HG03103 (cell line): ENCODE results near the gene POLG2.
"Not testable (repeated sequence)": the region's sequence is repeated elsewhere in the genome, so short reads cannot be mapped to it uniquely, and the experiment has no call there.

Experiments used
- ATAC-seq: cut with Tn5 transposase; IDR thresholded peaks from one replicate; pipeline ENCODE4 v1.9.1; 2021; ENCODE audit warnings: low read depth; ENCODE audit not compliant: unreplicated experiment

The POLG2 gene

GRCh38 chr17:64506201-64506575, 9.3 kb upstream of the POLG2 start, which contains the start of gene DDX5:
Gene DDX5, minus strand, starts transcription at chr17:64506289. Its CDS starts 170 bp downstream, at chr17:64506119.
- peak; percentile 48 for ATAC-seq

GRCh38 chr17:64505340-64506200, 8.7 kb upstream of the POLG2 start:
- no peak for ATAC-seq

- no peak for ATAC-seq
Observed at GRCh38 chr17:64504769-64505339, 8.0 kb upstream of the POLG2 start.

- ATAC-seq = no peak
Observed at GRCh38 chr17:64503821-64504768, 7.2 kb upstream of the POLG2 start.

- no peak for ATAC-seq
Observed at GRCh38 chr17:64503341-64503740, 6.5 kb upstream of the POLG2 start.

GRCh38 chr17:64502809-64503208, 6.0 kb upstream of the POLG2 start:
- ATAC-seq = no peak

GRCh38 chr17:64502021-64502420, 5.2 kb upstream of the POLG2 start:
- ATAC-seq = no peak

GRCh38 chr17:64500862-64501765, 4.3 kb upstream of the POLG2 start:
- no peak for ATAC-seq

- no peak for ATAC-seq
Observed at GRCh38 chr17:64500487-64500859, 3.6 kb upstream of the POLG2 start.

- ATAC-seq = no peak
Observed at GRCh38 chr17:64499805-64500486, 3.1 kb upstream of the POLG2 start.

GRCh38 chr17:64498308-64499203, 1.7 kb upstream of the POLG2 start:
- ATAC-seq = no peak

GRCh38 chr17:64497565-64498035, 746 bp upstream of the POLG2 start:
- ATAC-seq = no peak

- no peak for ATAC-seq
Observed at GRCh38 chr17:64496348-64496785, 487 bp downstream of the POLG2 start.

- ATAC-seq = not testable (repeated sequence)
Observed at GRCh38 chr17:64495300-64495699, 1.6 kb downstream of the POLG2 start.

- no peak for ATAC-seq
Observed at GRCh38 chr17:64494121-64494520, 2.7 kb downstream of the POLG2 start.

- ATAC-seq = no peak
Observed at GRCh38 chr17:64492481-64493109, 4.3 kb downstream of the POLG2 start.

GRCh38 chr17:64491994-64492393, 4.9 kb downstream of the POLG2 start:
- no peak for ATAC-seq
